HL-60 (cell line): ENCODE results near the gene NKD2.

Source experiments
- DNase-seq, 2 experiments: peaks; one replicate each; pipeline ENCODE4 v3.0.0-alpha.2; 2010 to 2020; ENCODE audit warnings: low read depth in 1 of 2, low spot score in 1 of 2
- H3K27ac ChIP-seq: fragments of 250-450 bp; sonication (Bioruptor Pico); replicated peaks from 2 replicates; pipeline ENCODE4 v1.5.1; 2020; ENCODE audit warnings: mild to moderate bottlenecking, moderate library complexity
- H3K27me3 ChIP-seq: fragments of 250-450 bp; sonication (Bioruptor Pico); 2 replicates; pipeline ENCODE4 v1.5.1; 2021; ENCODE audit warnings: mild to moderate bottlenecking, moderate library complexity; ENCODE audit not compliant: insufficient read depth, poor library complexity, severe bottlenecking
- H3K4me3 ChIP-seq: replicated peaks from 2 replicates; pipeline ENCODE4 v1.5.1; 2011; ENCODE audit warnings: mild to moderate bottlenecking, control low read depth, low read length; ENCODE audit not compliant: insufficient read depth
- GABPA ChIP-seq: IDR thresholded peaks from 2 replicates; pipeline ENCODE4 v1.6.1; 2012; ENCODE audit warnings: low read depth
- POLR2AphosphoS5 ChIP-seq: IDR thresholded peaks from 2 replicates; pipeline ENCODE4 v1.6.1; 2012; ENCODE audit warnings: low read depth
- SPI1 ChIP-seq: IDR thresholded peaks from 2 replicates; pipeline ENCODE4 v1.6.1; 2012; ENCODE audit warnings: low read depth, mild to moderate bottlenecking, borderline replicate concordance
- TF ChIP-seq, protein P1 (sequence below): IDR thresholded peaks from 2 replicates; pipeline ENCODE4 v1.6.1; 2012; ENCODE audit warnings: low read depth; ENCODE audit not compliant: insufficient replicate concordance
- TF ChIP-seq, protein P2 (sequence below): IDR thresholded peaks from one replicate; pipeline ENCODE4 v1.5.1; 2011; ENCODE audit warnings: low read length, control low read depth, inconsistent platforms; ENCODE audit not compliant: insufficient read depth

The NKD2 gene

GRCh38 chr5:1014781-1015221 is 6.2 kb downstream of the NKD2 start:
- H3K4me3 ChIP-seq, result no peak overlapping the region
- no peak for DNase-seq
- H3K27me3 ChIP-seq, result peaks cover 15% of the 10 kb centered on the region
- TF ChIP-seq GABPA, result no peak
- no peak overlapping the region for H3K27ac ChIP-seq

DNA sequence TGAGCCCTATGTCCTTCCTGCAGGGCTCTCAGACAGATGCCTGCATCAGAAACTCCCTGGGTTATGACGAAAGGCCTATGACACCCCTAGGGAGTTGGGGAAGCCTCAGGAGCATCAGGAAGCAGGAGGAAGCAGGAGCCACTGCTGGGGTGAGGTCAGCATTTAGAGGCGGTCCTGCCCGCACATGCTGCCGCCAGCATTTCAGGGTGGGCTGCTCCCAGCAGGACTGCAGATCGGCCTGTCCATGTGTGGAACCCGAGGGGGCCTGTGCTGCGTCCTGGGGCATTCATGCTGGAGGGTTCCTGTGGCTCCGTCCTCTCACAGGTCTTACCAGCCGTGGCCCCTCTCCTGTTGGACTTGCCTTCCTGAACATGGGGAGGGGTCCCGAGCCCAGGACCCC is 6.9 kb downstream of the NKD2 start:
- Histone ChIP-seq H3K27me3 (peaks cover 8% of the 10 kb centered on the region), H3K4me3 (no peak overlapping the region), H3K27ac (no peak overlapping the region)
- DNase-seq, result no peak
- TF ChIP-seq, protein P1, sequence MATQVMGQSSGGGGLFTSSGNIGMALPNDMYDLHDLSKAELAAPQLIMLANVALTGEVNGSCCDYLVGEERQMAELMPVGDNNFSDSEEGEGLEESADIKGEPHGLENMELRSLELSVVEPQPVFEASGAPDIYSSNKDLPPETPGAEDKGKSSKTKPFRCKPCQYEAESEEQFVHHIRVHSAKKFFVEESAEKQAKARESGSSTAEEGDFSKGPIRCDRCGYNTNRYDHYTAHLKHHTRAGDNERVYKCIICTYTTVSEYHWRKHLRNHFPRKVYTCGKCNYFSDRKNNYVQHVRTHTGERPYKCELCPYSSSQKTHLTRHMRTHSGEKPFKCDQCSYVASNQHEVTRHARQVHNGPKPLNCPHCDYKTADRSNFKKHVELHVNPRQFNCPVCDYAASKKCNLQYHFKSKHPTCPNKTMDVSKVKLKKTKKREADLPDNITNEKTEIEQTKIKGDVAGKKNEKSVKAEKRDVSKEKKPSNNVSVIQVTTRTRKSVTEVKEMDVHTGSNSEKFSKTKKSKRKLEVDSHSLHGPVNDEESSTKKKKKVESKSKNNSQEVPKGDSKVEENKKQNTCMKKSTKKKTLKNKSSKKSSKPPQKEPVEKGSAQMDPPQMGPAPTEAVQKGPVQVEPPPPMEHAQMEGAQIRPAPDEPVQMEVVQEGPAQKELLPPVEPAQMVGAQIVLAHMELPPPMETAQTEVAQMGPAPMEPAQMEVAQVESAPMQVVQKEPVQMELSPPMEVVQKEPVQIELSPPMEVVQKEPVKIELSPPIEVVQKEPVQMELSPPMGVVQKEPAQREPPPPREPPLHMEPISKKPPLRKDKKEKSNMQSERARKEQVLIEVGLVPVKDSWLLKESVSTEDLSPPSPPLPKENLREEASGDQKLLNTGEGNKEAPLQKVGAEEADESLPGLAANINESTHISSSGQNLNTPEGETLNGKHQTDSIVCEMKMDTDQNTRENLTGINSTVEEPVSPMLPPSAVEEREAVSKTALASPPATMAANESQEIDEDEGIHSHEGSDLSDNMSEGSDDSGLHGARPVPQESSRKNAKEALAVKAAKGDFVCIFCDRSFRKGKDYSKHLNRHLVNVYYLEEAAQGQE, result no peak
- TF ChIP-seq SPI1 (no peak), GABPA (no peak), POLR2AphosphoS5 (no peak)
- TF ChIP-seq, protein P2, sequence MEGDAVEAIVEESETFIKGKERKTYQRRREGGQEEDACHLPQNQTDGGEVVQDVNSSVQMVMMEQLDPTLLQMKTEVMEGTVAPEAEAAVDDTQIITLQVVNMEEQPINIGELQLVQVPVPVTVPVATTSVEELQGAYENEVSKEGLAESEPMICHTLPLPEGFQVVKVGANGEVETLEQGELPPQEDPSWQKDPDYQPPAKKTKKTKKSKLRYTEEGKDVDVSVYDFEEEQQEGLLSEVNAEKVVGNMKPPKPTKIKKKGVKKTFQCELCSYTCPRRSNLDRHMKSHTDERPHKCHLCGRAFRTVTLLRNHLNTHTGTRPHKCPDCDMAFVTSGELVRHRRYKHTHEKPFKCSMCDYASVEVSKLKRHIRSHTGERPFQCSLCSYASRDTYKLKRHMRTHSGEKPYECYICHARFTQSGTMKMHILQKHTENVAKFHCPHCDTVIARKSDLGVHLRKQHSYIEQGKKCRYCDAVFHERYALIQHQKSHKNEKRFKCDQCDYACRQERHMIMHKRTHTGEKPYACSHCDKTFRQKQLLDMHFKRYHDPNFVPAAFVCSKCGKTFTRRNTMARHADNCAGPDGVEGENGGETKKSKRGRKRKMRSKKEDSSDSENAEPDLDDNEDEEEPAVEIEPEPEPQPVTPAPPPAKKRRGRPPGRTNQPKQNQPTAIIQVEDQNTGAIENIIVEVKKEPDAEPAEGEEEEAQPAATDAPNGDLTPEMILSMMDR, result no peak

GRCh38 chr5:1016036-1016435 is 7.4 kb downstream of the NKD2 start:
- peaks cover 5% of the 10 kb centered on the region for H3K27me3 ChIP-seq
- TF ChIP-seq POLR2AphosphoS5, result no peak
- TF ChIP-seq, protein P2, result no peak
- no peak for TF ChIP-seq SPI1
- TF ChIP-seq, protein P1, result no peak
- no peak for TF ChIP-seq GABPA
- no peak for DNase-seq
- no peak overlapping the region for H3K4me3 ChIP-seq
- H3K27ac ChIP-seq, result no peak overlapping the region

GRCh38 chr5:1016476-1016875 is 7.9 kb downstream of the NKD2 start:
- Histone ChIP-seq H3K27me3 (peaks cover 4% of the 10 kb centered on the region), H3K27ac (no peak overlapping the region), H3K4me3 (no peak overlapping the region)
- TF ChIP-seq, protein P2, result no peak
- no peak for TF ChIP-seq SPI1
- no peak for DNase-seq
